DND-41 (cell line): ENCODE measurements around the gene TMEM253.

Experiments used
- ATAC-seq: fragments of 200-7000 bp; cut with Tn5 transposase; 3 replicates; pipeline ENCODE4 v1.9.1; 2021; ENCODE audit warnings: low read depth; ENCODE audit not compliant: insufficient read depth
- DNase-seq: peaks from one replicate; pipeline ENCODE4 v3.0.0-alpha.2; 2020
- H2AFZ ChIP-seq: 2 replicates; pipeline ENCODE4 v1.6.0; 2012; ENCODE audit warnings: low read depth, low read length
- H3K27ac ChIP-seq: 2 replicates; pipeline ENCODE4 v1.5.1; 2012; ENCODE audit warnings: low read length, inconsistent platforms
- H3K27me3 ChIP-seq: fragments of 200-600 bp; sonication (generic); 2 replicates; pipeline ENCODE4 v1.6.0; 2012; ENCODE audit warnings: low read length, mild to moderate bottlenecking, inconsistent platforms; ENCODE audit not compliant: insufficient read depth, poor library complexity
- H3K36me3 ChIP-seq: 2 replicates; pipeline ENCODE4 v1.5.1; 2012; ENCODE audit warnings: low read length, inconsistent platforms; ENCODE audit not compliant: insufficient read depth
- H3K4me1 ChIP-seq: 2 replicates; pipeline ENCODE4 v1.5.1; 2012; ENCODE audit warnings: mild to moderate bottlenecking, low read length; ENCODE audit not compliant: insufficient read depth
- H3K4me2 ChIP-seq: 2 replicates; pipeline ENCODE4 v1.6.0; 2012; ENCODE audit warnings: mild to moderate bottlenecking, moderate library complexity, low read length, inconsistent platforms; ENCODE audit not compliant: insufficient read depth
- H3K4me3 ChIP-seq, 2 experiments: fragments of 200-600 bp in 1 of 2; shearing (Covaris generic) in 1 of 2; 2 replicates each; pipeline ENCODE4 v1.5.1; 2012 to 2016; ENCODE audit warnings: inconsistent platforms in 2 of 2, low read length in 2 of 2, mild to moderate bottlenecking in 2 of 2, low read depth in 1 of 2, moderate library complexity in 1 of 2
- H3K79me2 ChIP-seq: 2 replicates; pipeline ENCODE4 v1.6.0; 2012; ENCODE audit warnings: low read length, inconsistent platforms; ENCODE audit not compliant: insufficient read depth
- H3K9ac ChIP-seq: 2 replicates; pipeline ENCODE4 v1.6.0; 2012; ENCODE audit warnings: low read depth, mild to moderate bottlenecking, inconsistent platforms, low read length, moderate library complexity
- H3K9me3 ChIP-seq: 2 replicates; pipeline ENCODE4 v1.5.1; 2012; ENCODE audit warnings: low read length, moderate library complexity, mild to moderate bottlenecking, inconsistent platforms; ENCODE audit not compliant: insufficient read depth, severe bottlenecking
- H4K20me1 ChIP-seq: 2 replicates; pipeline ENCODE4 v1.6.0; 2012; ENCODE audit warnings: low read length; ENCODE audit not compliant: insufficient read depth
- CTCF ChIP-seq: IDR thresholded peaks from 2 replicates; pipeline ENCODE4 v1.5.1; 2012; ENCODE audit warnings: borderline replicate concordance, low read length, moderate library complexity, mild to moderate bottlenecking; ENCODE audit not compliant: poor library complexity, severe bottlenecking; ENCODE audit errors: extremely low read depth
- EZH2 ChIP-seq: IDR thresholded peaks from 3 replicates; pipeline ENCODE4 v1.6.1; 2012; ENCODE audit warnings: borderline replicate concordance, low read depth, mild to moderate bottlenecking, moderate library complexity, low read length, inconsistent platforms; ENCODE audit not compliant: severe bottlenecking

TMEM253 gene

DNA sequence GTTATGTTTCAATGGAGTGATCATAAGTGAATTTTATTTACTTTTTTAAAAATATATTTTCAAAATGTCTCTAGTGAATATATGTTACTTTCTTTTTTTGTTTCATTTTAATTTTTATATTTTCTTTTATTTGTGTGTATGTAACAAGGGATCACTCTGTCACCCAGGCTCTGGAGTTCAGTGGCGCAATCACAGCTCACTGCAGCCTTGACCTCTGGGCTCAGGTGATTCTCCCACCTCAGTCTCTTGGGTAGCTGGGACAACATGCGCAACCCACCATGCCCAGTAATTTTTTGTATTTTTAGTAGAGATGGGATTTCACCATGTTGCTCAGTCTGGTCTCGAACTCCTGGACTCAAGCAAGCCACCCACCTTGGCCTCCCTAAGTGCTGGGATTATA lies 18.1 kb downstream of the TMEM253 start:
- no peaks in the 10 kb centered on the region for H3K79me2 ChIP-seq
- no peak overlapping the region for H2AFZ ChIP-seq
- TF ChIP-seq EZH2 (no peak), CTCF (no peak)
- no peak overlapping the region for H3K9ac ChIP-seq
- H3K4me1 ChIP-seq, result no peaks in the 10 kb centered on the region
- DNase-seq (no peak), ATAC-seq (no peak)
- no peak overlapping the region for H3K4me2 ChIP-seq
- no peak overlapping the region for H3K4me3 ChIP-seq
- no peaks in the 10 kb centered on the region for H3K9me3 ChIP-seq
- H3K36me3 ChIP-seq, result no peaks in the 10 kb centered on the region
- no peak overlapping the region for H3K27ac ChIP-seq
- H3K27me3 ChIP-seq, result peaks cover 9% of the 10 kb centered on the region
- no peaks in the 10 kb centered on the region for H4K20me1 ChIP-seq

DNA sequence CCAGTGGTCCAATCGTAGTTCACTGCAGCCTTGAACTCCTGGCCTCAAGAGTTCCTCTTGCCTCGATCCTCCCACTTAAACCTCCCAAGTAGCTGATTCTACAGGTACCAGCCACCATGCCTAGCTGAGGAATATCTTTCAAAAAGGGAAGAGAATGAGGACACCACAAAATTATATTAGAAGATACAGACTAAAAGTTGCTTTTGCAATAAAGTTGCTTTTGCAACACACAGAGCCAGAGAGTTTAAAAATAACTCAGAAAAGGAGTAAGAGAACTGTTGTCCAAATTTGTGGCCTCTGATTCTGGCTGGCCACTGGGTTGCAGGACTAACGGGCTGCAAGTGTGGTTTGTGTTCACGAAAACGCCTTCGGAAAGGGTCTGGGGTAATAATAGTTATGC lies 19.8 kb downstream of the TMEM253 start:
- no peak overlapping the region for H2AFZ ChIP-seq
- ATAC-seq (no peak), DNase-seq (no peak)
- H3K9ac ChIP-seq, result no peak overlapping the region
- peaks cover 10% of the 10 kb centered on the region for H3K27me3 ChIP-seq
- no peaks in the 10 kb centered on the region for H3K36me3 ChIP-seq
- no peak overlapping the region for H3K4me3 ChIP-seq
- H3K79me2 ChIP-seq, result no peaks in the 10 kb centered on the region
- no peaks in the 10 kb centered on the region for H3K9me3 ChIP-seq
- H3K27ac ChIP-seq, result no peak overlapping the region
- H3K4me2 ChIP-seq, result no peak overlapping the region
- no peaks in the 10 kb centered on the region for H3K4me1 ChIP-seq
- no peaks in the 10 kb centered on the region for H4K20me1 ChIP-seq
- no peak for TF ChIP-seq CTCF

- Histone ChIP-seq H3K9ac (no peak overlapping the region), H4K20me1 (no peaks in the 10 kb centered on the region), H3K9me3 (no peaks in the 10 kb centered on the region), H3K36me3 (no peaks in the 10 kb centered on the region), H3K4me3 (no peak overlapping the region), H2AFZ (no peak overlapping the region), H3K27ac (no peak overlapping the region), H3K4me1 (no peaks in the 10 kb centered on the region), H3K4me2 (no peak overlapping the region), H3K79me2 (no peaks in the 10 kb centered on the region), H3K27me3 (peaks cover 14% of the 10 kb centered on the region)
- ATAC-seq, result no peak
- no peak for DNase-seq
- TF ChIP-seq EZH2, result no peak
- no peak for TF ChIP-seq CTCF
Measured at GRCh38 chr14:21121122-21121521, 20.3 kb downstream of the TMEM253 start.

GRCh38 chr14:21123429-21123828 lies 22.6 kb downstream of the TMEM253 start:
- no peak overlapping the region for H3K27ac ChIP-seq
- H2AFZ ChIP-seq, result no peak overlapping the region
- no peaks in the 10 kb centered on the region for H4K20me1 ChIP-seq
- TF ChIP-seq EZH2 (no peak), CTCF (no peak)
- no peaks in the 10 kb centered on the region for H3K9me3 ChIP-seq
- peaks cover 21% of the 10 kb centered on the region for H3K27me3 ChIP-seq
- no peaks in the 10 kb centered on the region for H3K79me2 ChIP-seq
- no peak overlapping the region for H3K9ac ChIP-seq
- no peaks in the 10 kb centered on the region for H3K36me3 ChIP-seq
- no peak for ATAC-seq
- H3K4me2 ChIP-seq, result no peak overlapping the region
- no peaks in the 10 kb centered on the region for H3K4me1 ChIP-seq
- H3K4me3 ChIP-seq, result no peak overlapping the region
- no peak for DNase-seq
